ENCODE measurements around the gene TUBA4A.
"Not testable (repeated sequence)": the region's sequence is repeated elsewhere in the genome, so short reads cannot be mapped to it uniquely, and the experiment has no call there.

Gene TUBA4A

DNA sequence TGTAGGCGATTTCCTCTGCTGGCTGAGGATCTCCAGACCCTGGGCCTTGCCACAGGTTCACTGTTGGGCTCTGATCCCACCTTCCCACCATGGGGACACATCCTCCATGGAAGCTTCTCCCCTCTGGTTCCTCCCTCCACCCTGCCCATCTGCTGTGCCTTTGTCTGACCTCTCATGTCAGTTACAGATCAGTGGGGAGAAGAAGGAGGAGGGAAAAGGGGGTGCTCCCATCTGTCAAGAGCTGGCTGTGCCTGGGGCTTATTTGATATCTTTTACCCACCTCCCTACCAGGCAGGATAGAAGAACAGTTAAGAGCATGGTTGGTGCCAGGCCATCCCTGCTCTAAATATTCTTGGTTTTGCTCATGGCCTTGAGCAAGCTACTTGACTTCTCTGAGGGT is 13.2 kb upstream of the TUBA4A start:
- DNase-seq, result no peak

DNA sequence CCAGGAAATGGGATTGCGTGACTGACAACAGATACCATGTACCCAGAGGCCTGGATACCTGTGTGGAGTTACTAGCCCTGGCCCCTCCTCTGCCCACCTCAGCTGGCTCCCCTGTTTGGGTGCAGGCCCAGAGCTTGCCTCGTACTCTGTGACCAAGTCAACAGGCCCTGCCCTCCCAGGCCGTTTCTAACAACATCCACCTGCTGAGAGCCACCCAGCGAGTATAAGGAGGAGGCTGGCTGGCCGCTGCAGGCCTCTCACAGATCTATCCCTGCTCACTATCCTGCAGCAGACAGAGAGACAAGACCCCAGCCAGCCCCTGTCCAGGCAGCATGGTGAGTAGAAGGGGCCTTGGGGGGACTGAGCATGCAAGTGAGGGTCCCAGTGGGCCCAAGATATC is 12.5 kb upstream of the TUBA4A start:
- no peak for DNase-seq

DNA sequence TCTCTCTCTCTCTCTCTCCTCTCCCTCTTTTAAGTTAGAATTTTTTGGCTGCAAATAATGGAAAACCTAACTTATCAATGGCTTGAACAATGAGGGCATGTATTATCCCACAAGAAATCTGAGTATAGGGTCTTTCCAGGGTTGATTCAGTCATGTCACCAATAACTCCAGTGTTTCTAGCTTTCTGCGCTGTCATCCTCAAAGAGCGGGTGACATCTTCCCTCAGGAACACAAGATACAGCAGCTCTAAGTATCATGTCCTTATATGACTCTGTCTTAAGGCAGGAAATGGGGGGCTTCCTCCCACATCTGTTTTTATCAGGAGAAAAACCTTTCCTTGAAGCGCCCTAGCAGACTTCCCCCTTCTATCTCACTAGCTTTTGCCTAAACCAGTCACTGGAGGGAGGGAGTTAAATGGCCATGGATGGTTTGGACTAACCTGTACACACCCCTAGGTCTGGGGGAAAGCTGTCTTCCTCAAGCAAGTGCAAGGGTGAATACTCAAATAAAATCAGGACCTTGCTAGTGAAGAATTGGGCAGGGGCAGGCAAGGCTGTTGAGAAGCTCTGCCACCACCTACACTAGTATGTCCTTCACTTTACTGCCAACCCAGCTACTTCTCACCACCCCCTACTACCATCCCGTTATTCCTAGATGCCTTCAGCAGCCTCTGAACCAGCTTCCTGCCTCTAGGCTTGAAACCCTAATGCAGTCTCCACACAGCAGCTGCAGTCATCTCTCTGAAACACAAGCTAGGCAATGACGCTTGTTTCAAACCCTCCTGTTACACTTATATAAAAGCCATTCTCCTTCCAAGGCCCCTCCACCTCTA is 7.5 kb upstream of the TUBA4A start:
- no peak for DNase-seq

DNA sequence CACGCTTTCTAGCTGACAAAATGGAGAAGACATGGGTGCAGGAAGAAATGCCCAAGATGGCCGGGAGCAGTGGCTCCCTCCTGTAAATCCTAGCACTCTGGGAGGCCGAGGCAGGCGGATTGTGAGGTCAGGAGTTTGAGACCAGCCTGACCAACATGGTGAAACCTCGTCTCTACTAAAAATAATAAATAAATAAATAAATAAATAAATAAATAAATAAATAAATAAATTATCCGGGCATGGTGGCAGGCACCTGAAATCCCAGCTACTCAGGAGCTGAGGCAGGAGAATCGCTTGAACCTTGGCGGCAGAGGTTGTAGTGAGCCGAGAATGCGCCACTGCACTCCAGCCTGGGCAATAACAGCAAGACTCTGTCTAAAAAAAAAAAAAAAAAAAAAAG is 5.2 kb upstream of the TUBA4A start:
- DNase-seq, result not testable (repeated sequence)

DNA sequence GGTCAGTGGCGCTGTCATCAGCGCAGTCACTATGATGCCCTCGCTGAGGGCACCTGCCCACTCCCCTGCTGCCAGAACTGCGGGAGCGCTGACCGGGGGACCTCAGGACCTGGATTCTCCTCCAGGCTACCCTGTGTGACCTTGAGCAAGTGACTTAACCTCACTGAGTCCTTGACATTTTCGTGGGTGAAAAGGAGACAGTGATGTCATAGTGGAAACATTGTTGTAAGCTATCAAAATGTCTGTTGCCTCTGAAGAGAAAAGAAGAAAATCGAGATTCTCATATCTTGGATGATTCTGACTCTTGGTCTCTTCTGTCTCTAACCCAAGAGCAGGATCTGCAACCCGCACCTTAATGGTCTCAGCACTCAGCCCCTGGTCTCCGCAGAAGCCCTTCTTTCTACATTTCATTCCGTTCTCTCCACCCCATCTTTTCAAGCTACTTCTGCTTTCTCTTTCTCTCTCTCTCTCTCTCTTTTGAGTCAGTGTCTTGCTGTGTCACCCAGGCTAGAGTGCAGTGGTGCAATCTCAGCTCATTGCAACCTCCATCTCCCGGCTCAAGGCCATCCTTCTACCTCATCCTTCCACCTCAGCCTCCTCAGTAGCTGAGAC is 978 bp upstream of the TUBA4A start:
- DNase-seq, result peak; percentile 68

DNA sequence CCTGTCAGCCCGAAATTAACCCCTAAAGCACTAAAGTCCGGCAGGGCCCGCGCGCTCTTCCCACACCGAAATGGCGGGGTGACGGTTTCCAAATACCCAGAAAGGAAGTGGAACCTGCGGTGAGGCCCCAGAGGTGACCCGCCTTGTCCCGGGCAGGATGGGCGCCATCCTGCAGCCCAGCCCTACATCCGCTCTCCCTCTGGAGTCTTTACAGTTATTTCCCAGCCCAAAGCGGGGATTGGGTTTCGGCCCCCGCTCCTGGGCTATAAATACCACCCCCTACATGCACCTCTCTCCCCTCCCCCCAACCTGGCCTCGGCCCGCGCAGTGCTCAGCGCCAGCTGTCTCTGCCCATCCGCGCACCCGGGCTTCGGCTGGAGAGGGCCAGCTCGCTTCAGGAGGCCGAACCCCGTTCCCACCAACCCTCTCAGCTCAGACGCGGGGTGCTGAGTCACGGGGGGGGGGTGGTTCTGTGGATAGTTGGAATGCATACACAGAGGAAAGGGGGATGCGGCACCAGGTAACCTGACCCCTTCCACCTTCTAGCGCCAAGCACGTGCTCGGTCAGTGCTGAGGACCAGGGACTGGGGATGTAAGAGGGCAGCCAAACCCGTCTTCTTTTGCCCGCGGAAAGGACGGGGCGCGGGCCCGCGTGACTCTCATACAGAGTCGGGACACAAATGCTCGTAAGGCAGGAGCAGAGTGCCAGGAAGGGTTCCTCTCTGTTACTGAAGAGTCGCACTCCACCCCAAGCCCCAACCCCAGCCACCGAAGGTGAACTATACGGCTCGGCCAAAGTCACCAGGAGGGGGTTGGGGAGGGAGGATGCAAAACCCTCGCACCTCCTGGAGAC is 592 bp downstream of the TUBA4A start, which contains the start of gene TUBA4B:
Gene TUBA4B (plus strand): TSS at position 344 of the 853 bp plus-strand sequence. CDS start 165 bp downstream, at position 509.
- peak; percentile 78 for DNase-seq

DNA sequence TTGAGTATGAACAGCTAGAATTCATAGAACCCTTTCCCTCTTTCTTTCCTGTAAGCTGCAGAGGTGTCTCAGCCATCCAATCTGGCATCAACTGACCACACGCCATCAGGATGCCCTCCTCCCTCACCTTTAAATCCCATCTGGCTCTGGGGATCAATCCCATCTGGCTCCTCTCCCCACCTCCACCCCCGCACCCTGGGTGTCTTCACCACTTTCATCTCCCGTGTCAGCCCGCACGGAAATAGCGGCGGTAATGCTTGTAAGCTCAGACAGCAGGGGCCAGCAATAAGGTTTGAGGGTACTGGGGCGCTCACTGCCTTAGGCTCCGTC is 1.2 kb downstream of the TUBA4A start:
- no peak for DNase-seq

DNA sequence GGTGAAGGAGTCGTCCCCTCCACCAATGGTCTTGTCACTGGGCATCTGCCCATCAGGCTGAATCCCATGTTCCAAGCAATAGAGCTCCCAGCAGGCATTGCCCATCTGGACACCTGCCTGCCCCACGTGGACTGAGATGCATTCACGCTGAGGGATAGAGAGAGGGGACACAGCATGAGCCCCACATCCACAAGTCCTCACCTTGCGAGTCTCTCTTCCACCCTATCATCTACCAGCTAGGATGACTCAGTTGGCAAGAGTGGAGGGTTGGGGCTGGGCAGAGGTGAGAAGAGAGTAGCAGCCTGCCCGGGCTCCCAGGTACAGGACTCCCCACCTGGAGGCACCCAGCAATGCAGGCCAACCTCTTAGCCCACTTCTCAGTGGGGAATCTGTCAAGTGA is 1.6 kb downstream of the TUBA4A start:
- peak; percentile 55 for DNase-seq

DNA sequence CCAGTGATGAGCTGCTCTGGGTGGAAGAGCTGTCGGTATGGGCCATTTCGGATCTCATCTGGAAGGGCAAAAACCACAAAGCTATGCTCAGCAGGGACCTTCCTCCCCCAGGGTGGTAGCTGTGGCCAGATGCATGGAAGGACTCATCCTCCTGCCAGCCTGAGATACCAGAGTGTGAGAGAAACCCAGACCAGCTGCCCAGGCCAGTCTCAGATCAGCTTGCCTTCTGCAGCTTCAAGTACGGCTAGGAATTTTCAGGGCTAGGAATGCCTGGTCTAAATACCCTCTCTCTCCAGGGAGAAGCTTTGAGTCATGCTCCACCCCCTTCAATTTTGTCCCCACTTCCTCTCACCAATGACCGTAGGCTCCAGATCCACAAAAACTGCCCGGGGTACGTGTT is 2.1 kb downstream of the TUBA4A start:
- no peak for DNase-seq

DNA sequence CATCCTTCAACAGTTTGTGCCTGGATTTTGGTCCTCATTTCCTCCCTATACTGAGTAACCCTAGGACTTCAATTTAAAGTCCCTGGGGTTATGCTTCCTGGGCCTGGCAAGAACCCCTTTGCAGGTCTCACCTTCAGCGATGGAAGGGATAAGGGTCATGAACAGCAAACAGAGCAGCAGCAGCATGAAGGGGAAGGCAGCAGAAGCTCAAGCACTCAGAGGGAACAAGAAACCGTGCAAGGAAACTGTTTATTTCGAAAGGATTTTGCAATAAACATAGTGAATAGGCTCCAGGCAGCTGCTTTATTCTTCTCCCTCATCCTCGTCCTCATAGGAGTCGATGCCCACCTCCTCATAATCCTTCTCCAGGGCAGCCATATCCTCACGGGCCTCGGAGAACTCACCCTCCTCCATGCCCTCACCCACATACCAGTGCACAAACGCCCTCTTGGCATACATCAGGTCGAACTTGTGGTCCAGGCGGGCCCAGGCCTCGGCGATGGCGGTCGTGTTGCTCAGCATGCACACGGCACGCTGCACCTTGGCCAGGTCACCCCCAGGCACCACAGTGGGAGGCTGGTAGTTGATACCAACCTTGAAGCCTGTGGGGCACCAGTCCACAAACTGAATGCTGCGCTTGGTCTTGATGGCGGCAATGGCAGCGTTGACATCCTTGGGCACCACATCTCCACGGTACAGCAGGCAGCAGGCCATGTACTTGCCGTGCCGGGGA is 3.5 kb downstream of the TUBA4A start:
- no peak for DNase-seq

DNA sequence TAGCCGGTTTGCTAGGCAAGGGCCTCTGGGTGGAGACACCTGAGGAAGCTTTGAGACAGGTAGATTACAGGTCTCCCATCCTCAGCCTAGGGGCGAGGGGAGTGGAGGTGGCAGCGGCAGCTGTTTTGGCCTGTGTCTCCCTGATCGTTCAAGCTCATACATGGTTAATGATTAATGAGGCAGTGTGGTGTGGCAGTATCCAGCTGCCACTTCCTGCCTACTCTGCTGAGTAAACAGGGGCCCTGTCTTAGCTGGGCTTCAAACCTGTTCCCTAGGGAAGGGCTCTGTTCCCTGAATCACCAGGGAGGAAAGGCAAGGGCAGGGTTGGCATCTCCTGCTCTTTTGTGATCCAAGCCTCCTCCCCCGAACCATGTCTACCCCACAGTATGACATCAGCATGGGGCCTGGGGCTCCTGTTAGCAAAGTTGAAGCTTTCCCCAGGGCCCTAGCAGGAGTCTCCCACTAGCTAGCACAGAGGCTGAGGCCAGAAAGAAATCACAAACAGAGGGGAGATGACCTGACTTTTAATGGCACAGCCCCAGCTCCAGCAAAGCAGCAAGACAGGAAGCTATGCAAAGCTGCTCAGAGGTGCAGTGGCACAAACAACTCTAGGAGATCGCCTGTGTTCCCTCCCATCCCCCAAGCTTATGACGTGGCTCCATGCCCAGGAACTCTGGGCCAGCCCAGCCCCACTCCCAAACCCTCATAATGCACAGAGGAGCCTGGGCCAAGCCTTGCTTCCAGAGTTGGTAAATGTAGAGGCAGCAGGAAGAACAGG is 4.3 kb downstream of the TUBA4A start:
- peak; percentile 72 for DNase-seq

DNA sequence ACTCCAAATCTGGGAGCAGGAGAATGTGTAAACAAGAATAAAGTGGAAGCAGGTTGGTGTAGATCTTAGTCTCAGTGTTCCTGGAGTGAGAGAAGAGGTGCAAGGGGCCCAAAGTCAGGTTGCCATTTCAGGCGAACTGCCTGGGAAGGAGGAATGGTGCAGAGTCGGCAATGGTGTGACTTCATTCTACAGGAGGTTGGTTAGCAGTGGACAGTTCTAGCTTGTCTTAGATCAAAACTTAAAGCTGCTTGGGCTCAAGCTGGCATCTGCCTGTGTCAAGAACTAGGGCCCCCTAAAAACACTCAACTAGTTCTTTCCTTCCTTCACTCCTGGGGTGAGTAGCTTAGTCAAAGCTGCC is 4.9 kb downstream of the TUBA4A start:
- DNase-seq, result no peak

DNA sequence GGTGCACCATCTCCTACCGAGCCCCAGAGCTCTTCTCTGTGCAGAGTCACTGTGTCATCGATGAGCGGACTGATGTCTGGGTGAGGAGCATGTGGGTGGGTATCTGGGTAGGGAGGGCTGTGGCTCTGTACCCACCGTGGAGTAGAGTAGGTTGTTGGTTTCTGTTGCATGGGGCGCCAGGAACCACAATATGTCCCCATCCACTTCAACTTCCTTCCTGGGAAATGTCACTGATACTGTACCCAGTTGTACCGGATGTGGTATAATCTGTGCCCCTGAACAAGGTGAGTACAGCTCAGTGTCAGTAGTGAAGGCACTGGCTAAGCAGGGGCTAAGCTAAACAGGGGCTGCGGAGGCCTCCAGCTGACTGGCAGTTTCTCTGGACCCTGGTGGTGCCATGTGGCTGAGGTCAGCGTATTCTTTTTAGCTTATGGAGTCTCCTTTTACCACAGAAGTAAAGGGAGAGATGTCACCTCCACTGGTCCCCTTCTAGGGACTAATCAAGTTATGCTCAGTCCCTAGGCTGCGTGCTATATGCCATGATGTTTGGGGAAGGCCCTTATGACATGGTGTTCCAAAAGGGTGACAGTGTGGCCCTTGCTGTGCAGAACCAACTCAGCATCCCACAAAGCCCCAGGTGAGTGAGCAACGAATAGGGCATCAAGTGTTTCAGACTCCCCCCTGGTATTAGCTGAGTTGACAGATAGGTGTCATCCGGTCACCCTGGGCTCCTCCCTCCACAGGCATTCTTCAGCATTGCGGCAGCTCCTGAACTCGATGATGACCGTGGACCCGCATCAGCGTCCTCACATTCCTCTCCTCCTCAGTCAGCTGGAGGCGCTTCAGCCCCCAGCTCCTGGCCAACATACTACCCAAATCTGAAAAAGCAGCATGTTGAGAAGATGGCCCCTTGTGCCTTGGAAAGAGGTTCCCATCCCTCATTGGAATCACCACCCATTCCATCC is 5.8 kb downstream of the TUBA4A start:
- peak; percentile 85 for DNase-seq

DNA sequence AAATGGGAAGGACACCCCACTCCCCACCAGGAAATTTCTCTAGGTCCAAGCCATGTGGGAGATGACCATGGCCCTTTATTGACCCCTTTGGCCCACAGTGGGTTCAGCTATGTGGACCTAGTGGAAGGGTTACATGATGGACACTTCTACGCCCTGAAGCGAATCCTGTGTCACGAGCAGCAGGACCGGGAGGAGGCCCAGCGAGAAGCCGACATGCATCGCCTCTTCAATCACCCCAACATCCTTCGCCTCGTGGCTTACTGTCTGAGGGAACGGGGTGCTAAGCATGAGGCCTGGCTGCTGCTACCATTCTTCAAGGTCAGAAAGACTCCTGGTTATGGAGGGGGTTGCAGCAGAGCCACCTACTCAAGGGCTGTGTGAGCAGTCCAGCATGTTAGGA is 7.2 kb downstream of the TUBA4A start:
- no peak for DNase-seq

DNA sequence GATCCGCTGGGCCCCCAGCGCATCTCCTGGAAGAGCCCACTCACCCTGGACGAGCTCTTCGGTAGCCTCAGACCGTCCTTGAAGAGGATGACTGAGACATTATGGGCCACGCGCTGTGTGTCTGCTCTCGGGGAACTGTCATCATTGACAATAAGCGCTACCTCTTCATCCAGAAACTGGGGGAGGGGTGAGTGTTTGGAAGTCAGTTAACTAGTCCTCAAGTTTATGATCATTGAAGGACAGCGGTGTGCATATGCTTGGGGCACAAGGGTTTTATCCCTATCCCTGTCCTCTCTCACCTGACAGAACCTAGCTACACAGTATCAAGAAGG is 7.9 kb downstream of the TUBA4A start:
- DNase-seq, result peak; percentile 39

DNA sequence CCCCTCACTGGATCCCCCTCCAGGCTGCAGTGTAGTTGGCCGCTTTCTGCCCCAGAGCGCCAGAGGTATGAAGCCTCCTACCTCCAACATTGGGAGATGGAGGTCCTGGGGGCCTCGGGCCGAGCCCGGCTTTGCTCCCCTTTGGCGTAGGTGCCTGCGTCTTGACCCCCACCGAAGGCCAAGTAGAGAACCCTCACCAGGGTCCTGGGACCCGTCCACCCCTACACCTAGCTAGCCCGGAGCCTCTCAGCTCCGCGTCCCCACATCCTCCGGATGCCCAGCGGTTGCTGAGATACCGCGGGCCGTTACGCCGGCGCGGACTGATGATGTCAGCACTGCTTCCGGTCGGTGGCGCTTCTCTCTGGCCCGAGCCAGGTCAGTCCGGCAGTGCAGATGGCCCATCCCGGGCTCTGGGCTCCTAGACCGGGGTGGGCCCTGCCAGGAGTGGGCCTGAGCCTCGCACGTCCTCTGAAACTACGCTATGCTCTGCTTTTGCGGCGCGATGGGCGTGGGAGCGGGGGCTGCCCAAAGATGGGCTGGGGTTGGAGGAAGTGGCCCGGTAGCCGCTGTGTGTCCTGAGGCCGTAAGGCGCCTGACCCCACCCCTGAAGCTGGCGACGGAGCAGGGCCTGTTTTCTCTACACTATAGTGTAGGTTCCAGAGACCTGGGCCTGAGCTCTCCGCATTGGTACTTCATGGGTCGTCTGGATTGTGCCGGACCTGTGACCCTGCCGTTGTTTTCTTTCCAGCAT is 8.4 kb downstream of the TUBA4A start, which contains the start of the genes GLB1L and STK16:
Gene GLB1L (minus strand): TSS at position 297 of the 751 bp plus-strand sequence. CDS start 1,871 bp downstream, outside the sequence.
Gene STK16 (plus strand): TSS at position 332 of the 751 bp plus-strand sequence. CDS start 521 bp downstream, outside the sequence.
- peak; percentile 94 for DNase-seq

DNA sequence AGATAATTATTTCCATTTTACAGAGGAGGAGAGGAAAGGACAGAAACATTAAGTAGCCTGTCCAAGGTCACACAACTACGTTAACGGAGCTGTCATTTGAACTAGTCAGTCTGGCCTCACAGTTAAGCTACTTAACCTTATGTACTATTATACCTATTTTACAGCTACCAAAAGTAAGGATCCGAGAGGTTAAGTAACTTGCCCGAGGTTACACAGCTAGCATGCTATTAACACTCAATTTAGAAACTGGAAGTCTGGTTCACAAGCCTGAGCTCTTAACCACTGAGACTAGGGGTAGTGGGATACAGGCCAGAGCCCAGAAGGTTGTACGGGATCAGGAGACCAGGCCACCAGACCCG is 8.9 kb downstream of the TUBA4A start:
- no peak for DNase-seq

DNA sequence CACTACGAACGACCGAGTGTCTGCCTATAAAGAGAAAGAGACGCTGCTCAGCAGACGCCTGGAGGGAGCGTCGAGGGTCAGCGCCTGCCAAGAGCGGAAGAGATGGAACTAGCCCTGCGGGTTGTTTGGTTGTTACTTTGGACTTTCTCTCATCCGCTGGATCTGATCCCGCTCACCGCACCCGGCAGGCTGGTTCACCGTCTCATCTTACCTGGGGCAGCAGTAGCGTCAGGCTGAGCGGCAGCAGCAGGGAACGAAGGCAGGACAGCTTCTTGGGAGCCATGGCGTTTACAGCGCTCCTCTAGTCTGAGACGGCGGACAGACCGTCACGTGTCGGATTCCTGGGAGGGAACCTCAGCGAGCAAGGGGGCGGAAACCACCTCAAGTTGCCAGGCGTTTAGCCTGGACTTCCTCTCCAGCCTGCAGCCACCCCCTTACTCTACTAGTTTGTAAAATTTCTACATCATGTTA is 10.4 kb downstream of the TUBA4A start:
- DNase-seq, result no peak

DNA sequence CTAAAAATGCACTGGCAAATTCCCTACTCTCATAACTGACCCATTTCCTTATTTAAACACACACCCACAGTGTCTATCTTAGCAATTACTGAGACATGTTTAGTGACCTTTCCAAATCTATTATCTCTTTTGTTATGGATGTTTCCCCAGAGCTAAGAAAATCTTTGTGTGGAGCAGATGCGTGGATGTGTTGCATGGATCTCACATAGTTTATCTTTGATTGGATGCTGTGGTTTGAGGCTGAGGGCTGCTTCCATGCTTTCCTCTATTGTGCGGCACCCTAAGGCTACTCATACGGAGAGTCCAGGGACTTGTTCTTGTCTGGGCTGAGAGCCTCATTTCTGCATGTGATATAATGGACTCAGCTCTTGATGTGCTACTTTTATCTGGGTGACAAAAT is 19.4 kb downstream of the TUBA4A start:
- DNase-seq, result no peak

DNA sequence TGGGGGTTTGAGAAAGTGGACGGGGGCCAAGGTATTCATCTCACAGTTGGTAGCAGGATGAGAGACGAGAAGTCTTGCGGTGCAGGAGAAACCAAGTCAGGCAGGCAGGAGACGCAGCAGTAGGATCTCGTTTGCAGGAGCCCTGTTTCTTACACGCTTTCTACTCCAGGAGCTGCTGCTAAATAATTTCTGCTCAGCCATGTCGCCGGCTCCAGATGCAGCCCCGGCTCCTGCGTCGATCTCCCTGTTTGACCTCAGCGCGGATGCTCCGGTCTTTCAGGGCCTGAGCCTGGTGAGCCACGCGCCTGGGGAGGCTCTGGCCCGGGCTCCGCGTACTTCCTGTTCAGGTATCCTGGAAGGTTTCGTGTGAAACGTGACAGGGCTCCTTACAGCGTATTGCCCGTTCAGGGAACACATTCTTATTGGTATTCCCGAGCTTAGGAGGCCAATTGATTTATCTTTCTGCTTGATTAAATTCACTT is 23.6 kb downstream of the TUBA4A start:
- peak; percentile 65 for DNase-seq

All from activated CD4-positive, alpha-beta T cell treated with anti-CD3 and anti-CD28 coated beads, Interleukin-10, Interleukin-2, amounts not matched to agents 100 ng/mL and 50 ng/mL, durations not matched to agents 16 hours and 8 hours (primary cell).